Thymus (tissue), 11 donors: Measurements from ENCODE around the gene NOS1AP. TPM values are rescaled to one million over a fixed set of nuclear protein-coding genes. Genes with fewer than 3 reads are reported as not detected.

ENCODE experiments used
- DNase-seq, 9 donors: peaks; one replicate each; pipeline ENCODE4 v3.0.0-alpha.2; 2013; ENCODE audit warnings: low spot score in 9 of 9, low read depth in 6 of 9, missing footprints in 1 of 9
- H3K27ac ChIP-seq, 2 donors: one replicate each; pipeline ENCODE4 v1.5.1; 2013; ENCODE audit warnings: control low read depth in 1 of 2, low read depth in 1 of 2, low read length in 1 of 2, mild to moderate bottlenecking in 1 of 2, moderate library complexity in 1 of 2
- H3K27me3 ChIP-seq, 2 donors: one replicate each; pipeline ENCODE4 v1.5.1; 2013; ENCODE audit warnings: low read length in 1 of 2; ENCODE audit not compliant: control insufficient read depth in 2 of 2, insufficient read depth in 1 of 2
- H3K36me3 ChIP-seq, 2 donors: one replicate each; pipeline ENCODE4 v1.5.1; 2013; ENCODE audit warnings: low read length in 1 of 2, mild to moderate bottlenecking in 1 of 2, moderate library complexity in 1 of 2; ENCODE audit not compliant: control insufficient read depth in 2 of 2, insufficient read depth in 2 of 2
- H3K4me1 ChIP-seq, 2 donors: one replicate each; pipeline ENCODE4 v1.5.1; 2013; ENCODE audit warnings: low read length in 2 of 2; ENCODE audit not compliant: control insufficient read depth in 2 of 2, insufficient read depth in 2 of 2
- H3K4me3 ChIP-seq, 2 donors: one replicate each; pipeline ENCODE4 v1.5.1; 2013; ENCODE audit warnings: low read length in 2 of 2, control low read depth in 1 of 2, mild to moderate bottlenecking in 1 of 2
- H3K9me3 ChIP-seq, 2 donors: one replicate each; pipeline ENCODE4 v1.5.1; 2013; ENCODE audit warnings: low read length in 1 of 2, mild to moderate bottlenecking in 1 of 2; ENCODE audit not compliant: control insufficient read depth in 2 of 2, insufficient read depth in 1 of 2
- WGBS: extraction: QIAGEN DNeasy Blood & Tissue Kit; methylation state at CpG from one replicate; pipeline ENCODE4 v1.1.7; 2013; 5-methylcytosine and 5-hydroxymethylcytosine counted together
- polyA plus RNA-seq: library from polyadenylated mRNA; stranded (reverse); fragments of 200-250 nt; gene quantifications from one replicate; pipeline ENCODE4 v1.2.3, GENCODE V29; 2013
- total RNA-seq: library from RNA; stranded (reverse); fragments of 120-200 nt; gene quantifications from one replicate; pipeline ENCODE4 v1.2.4, GENCODE V29; 2013
- donor health status: healthy.

NOS1AP gene
- total and polyA plus RNA-seq, 2 donors = 0.05 to 0.30 TPM

DNA sequence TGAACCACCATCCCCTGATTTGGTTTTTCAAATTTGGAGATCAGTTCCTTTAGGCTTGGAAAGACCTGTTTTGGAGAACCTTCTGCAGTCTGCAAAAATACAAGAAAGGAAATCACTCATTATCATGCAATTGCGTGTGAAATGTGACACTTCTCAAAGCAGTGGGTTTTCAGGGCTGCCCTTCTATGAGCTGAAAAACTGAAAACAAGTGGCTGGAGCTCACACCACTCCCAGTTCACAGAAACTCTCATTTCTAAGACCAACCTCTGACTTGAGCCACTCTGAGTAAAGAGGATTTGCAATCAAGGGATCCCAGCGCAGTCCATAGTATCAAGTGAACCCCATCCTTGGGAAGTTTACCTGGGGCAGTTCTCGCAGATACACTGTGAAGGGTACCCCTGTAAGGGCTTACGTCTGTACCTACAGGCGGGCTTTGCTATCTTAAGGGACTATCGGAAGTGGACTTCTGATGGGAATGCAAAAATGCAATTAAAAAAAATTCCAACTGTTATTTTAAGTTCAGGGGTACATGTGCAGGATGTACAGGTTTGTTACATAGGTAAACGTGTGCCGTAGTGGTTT lies 329.6 kb downstream of the NOS1AP start:
- WGBS = 96% methylated on average over 8 of the region's 8 CpGs
- H3K27me3 ChIP-seq = no peaks in the 10 kb centered on the region

GRCh38 chr1:162400790-162401355 lies 331.4 kb downstream of the NOS1AP start:
- no peak overlapping the region for H3K27ac ChIP-seq
- 95% methylated on average over 10 of the region's 10 CpGs for WGBS
- no peaks in the 10 kb centered on the region for H3K27me3 ChIP-seq
- no peaks in the 10 kb centered on the region for H3K9me3 ChIP-seq
- no peak for DNase-seq
- no peaks in the 10 kb centered on the region for H3K4me1 ChIP-seq
- no peaks in the 10 kb centered on the region for H3K36me3 ChIP-seq
- no peak overlapping the region for H3K4me3 ChIP-seq

More for the DNA sequence above, 329.6 kb downstream of the NOS1AP start:
- Histone ChIP-seq H3K9me3 (no peaks in the 10 kb centered on the region), H3K27ac (no peak overlapping the region), H3K4me1 (no peaks in the 10 kb centered on the region), H3K4me3 (no peak overlapping the region), H3K36me3 (no peaks in the 10 kb centered on the region)
- DNase-seq = no peak

GRCh38 chr1:162404550-162405160 lies 335.2 kb downstream of the NOS1AP start:
- H3K27ac ChIP-seq = no peak overlapping the region

GRCh38 chr1:162405800-162406199 lies 336.3 kb downstream of the NOS1AP start:
- no peaks in the 10 kb centered on the region for H3K4me1 ChIP-seq
- no peaks in the 10 kb centered on the region for H3K9me3 ChIP-seq
- H3K27ac ChIP-seq = no peak overlapping the region
- no peak overlapping the region for H3K4me3 ChIP-seq
- WGBS = 82% methylated on average over 5 of the region's 5 CpGs
- DNase-seq = no peak
- H3K36me3 ChIP-seq = no peaks in the 10 kb centered on the region
- H3K27me3 ChIP-seq = no peaks in the 10 kb centered on the region

More at GRCh38 chr1:162404550-162405160, 335.2 kb downstream of the NOS1AP start:
- Histone ChIP-seq H3K4me1 (no peaks in the 10 kb centered on the region), H3K9me3 (no peaks in the 10 kb centered on the region), H3K36me3 (no peaks in the 10 kb centered on the region), H3K27me3 (no peaks in the 10 kb centered on the region), H3K4me3 (no peak overlapping the region)
- 86% methylated on average over 5 of the region's 5 CpGs for WGBS
- no peak for DNase-seq

GRCh38 chr1:162406811-162407210 lies 337.3 kb downstream of the NOS1AP start:
- no peaks in the 10 kb centered on the region for H3K9me3 ChIP-seq
- no peaks in the 10 kb centered on the region for H3K36me3 ChIP-seq
- DNase-seq = no peak
- H3K4me3 ChIP-seq = no peak overlapping the region
- no peaks in the 10 kb centered on the region for H3K27me3 ChIP-seq
- WGBS = 99% methylated on average over 2 of the region's 2 CpGs
- H3K4me1 ChIP-seq = no peaks in the 10 kb centered on the region
- no peak overlapping the region for H3K27ac ChIP-seq

DNA sequence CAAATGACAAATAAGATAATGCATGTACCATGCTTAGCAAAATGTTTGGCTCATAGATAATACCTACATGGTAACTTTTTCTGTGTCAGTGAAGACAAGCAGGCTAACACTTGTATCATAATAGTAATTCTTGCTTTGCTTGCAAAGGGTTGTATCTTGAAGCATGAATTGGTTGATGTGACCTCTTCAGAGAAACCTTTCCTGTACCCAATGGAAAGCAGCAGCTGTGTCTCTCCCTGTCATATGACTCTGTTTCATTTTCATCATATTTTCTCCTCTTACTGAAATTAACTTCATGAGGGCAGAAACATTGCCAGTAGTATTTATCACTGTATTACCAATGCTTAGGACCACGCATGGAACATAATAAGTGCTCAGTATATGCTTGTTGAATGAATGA lies 338.0 kb downstream of the NOS1AP start:
- Histone ChIP-seq H3K4me1 (no peaks in the 10 kb centered on the region), H3K4me3 (no peak overlapping the region), H3K9me3 (no peaks in the 10 kb centered on the region), H3K27me3 (no peaks in the 10 kb centered on the region), H3K36me3 (no peaks in the 10 kb centered on the region), H3K27ac (no peak overlapping the region)
- no peak for DNase-seq
- 98% methylated on average over 1 of the region's 1 CpG for WGBS

DNA sequence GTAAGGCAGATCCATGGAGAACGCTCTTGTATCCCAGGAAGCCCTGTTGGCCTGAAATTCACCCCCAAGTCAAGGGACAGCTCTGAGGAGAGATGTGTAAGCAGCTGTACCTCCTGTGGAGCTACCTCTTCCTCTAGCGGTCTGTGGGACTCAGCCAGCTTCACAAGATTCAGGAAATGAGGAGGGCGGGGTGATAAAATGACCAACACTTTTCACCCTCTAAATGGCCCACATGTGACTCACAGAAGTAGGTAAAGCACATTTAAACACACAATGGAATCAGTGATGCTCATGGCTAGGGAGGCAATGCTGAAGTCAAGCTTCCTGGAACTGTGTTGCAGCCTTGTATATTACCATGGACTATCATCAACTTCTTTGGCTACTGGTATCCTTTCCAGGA lies 342.5 kb downstream of the NOS1AP start, which contains the start of gene SH2D1B:
SH2D1B (minus strand) TSS at position 135 of the 400 bp plus-strand sequence; CDS start at position 15, 120 bp downstream.
- H3K4me3 ChIP-seq = no peak within 1 kb of the TSS
- WGBS = 98% methylated on average over 3 of the region's 3 CpGs
- H3K9me3 ChIP-seq = no peaks in the 10 kb centered on the region
- H3K27ac ChIP-seq = no peak within 1 kb of the TSS
- no peaks in the 10 kb centered on the region for H3K27me3 ChIP-seq
- DNase-seq = no peak
- H3K36me3 ChIP-seq = no peaks in the 10 kb centered on the region
- no peaks in the 10 kb centered on the region for H3K4me1 ChIP-seq

DNA sequence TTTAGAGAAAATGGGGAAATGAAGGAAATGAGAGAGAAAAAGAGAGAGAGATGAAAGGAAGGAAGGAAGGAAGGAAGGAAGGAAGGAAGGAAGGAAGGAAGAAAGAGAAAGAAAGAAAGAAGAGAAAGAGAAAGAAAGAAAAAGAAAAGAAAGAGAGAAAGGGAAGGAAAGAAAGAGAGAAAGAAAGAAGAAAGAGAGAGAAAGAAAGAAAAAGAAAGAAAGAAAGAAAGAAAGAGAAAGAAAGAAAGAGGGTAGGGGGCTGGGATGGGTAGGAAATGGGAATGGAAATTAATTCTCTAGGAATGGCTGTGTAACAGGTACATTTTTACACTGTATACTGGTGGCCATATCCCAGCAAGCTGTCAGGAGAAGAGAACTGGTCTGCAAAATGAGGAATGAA lies 346.7 kb downstream of the NOS1AP start:
- no peaks in the 10 kb centered on the region for H3K27me3 ChIP-seq
- no peaks in the 10 kb centered on the region for H3K9me3 ChIP-seq
- no peaks in the 10 kb centered on the region for H3K4me1 ChIP-seq
- H3K36me3 ChIP-seq = no peaks in the 10 kb centered on the region
- no peak for DNase-seq
- no peak overlapping the region for H3K27ac ChIP-seq
- no peak overlapping the region for H3K4me3 ChIP-seq

DNA sequence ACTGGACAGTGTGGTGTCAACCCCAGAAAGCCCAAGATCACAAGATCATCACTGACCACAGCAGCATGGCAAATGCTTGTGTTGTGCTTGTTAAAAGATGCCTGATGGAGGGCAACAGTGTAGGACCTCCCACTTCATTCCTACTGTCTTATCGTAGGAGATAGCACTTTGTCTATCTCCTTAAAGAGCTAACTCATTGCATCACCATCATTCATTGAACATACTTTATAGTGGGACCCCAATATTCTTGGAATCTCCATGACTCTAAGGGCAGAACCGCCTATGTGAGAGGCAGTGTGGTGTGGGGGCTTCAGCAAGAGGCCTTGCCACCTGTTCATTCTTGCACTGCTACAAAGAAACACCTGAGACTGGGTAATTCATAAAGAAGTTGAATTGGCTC lies 347.4 kb downstream of the NOS1AP start:
- no peak overlapping the region for H3K4me3 ChIP-seq
- H3K9me3 ChIP-seq = no peaks in the 10 kb centered on the region
- H3K27me3 ChIP-seq = no peaks in the 10 kb centered on the region
- no peak overlapping the region for H3K27ac ChIP-seq
- H3K36me3 ChIP-seq = no peaks in the 10 kb centered on the region
- H3K4me1 ChIP-seq = no peaks in the 10 kb centered on the region
- DNase-seq = no peak
- 97% methylated on average over 2 of the region's 2 CpGs for WGBS
